ENCODE results near the gene IGFBP3. TPM values are rescaled to one million over a fixed set of nuclear protein-coding genes. Genes with fewer than 3 reads are reported as not detected.
"Not testable (repeated sequence)": the region's sequence is repeated elsewhere in the genome, so short reads cannot be mapped to it uniquely, and the experiment has no call there.

IGFBP3 gene
- total and polyA plus RNA-seq, 12 donors, result 32.1 to 183 (median 70.6) TPM

DNA sequence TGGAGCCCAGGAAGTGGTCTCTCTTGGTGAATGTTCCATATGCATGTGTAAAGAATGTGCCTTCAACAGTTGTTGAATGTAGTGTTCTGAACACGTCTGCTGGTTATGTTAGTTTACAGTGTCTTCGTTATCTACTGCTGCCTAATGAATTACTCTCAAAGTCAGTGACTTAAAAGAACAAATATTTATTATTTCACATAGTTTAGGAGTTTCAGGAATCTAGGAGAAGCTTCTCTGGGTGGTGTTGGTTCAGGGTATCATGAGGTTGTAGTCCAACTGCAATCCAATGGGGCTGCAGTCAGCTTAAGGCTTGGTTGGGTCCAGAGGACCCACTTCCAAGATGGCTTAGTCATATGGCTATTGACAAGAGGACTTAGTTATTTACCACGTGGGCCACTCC lies 36.6 kb upstream of the IGFBP3 start:
- TF ChIP-seq, protein P1, sequence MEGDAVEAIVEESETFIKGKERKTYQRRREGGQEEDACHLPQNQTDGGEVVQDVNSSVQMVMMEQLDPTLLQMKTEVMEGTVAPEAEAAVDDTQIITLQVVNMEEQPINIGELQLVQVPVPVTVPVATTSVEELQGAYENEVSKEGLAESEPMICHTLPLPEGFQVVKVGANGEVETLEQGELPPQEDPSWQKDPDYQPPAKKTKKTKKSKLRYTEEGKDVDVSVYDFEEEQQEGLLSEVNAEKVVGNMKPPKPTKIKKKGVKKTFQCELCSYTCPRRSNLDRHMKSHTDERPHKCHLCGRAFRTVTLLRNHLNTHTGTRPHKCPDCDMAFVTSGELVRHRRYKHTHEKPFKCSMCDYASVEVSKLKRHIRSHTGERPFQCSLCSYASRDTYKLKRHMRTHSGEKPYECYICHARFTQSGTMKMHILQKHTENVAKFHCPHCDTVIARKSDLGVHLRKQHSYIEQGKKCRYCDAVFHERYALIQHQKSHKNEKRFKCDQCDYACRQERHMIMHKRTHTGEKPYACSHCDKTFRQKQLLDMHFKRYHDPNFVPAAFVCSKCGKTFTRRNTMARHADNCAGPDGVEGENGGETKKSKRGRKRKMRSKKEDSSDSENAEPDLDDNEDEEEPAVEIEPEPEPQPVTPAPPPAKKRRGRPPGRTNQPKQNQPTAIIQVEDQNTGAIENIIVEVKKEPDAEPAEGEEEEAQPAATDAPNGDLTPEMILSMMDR (IDR thresholded peaks at IDR 0.05), result no peak
- H3K4me1 ChIP-seq, result no peaks in the 10 kb centered on the region
- peaks cover 0 to 34% (median 7%) of the 10 kb centered on the region in 11 donors for H3K9me3 ChIP-seq
- no peak overlapping the region for H3K27ac ChIP-seq
- no peak overlapping the region for H3K4me3 ChIP-seq
- H3K36me3 ChIP-seq, result no peaks in the 10 kb centered on the region
- 82 to 90% methylated on average over 3 of the region's 3 CpGs for WGBS, 2 donors
- H3K27me3 ChIP-seq, result no peaks in the 10 kb centered on the region
- intact Hi-C loops (cut with DNase I), result no loop called here
- DNase-seq, result no peak
- no peak for ATAC-seq

DNA sequence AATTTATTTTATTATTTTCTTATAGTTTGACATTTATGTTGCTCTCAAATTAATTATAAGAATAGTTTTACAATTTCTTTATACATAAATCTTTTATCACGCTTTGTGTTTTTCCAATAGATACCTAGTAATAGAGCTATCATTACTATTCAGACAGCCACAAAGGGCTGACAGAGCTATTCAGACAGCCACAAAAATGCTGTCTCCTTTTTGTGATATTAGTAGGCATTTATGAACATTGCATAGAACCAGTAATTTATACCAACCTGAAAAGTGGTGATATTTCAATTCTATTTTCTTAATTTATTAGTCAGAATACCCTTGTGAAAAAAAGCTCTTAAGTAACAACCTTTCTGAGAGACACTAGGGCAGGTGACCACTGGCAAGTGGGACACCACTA lies 34.2 kb upstream of the IGFBP3 start:
- 98% methylated on average over 1 of the region's 1 CpG for WGBS, 2 donors
- Histone ChIP-seq H3K36me3 (no peaks in the 10 kb centered on the region), H3K27me3 (no peaks in the 10 kb centered on the region), H3K4me1 (no peaks in the 10 kb centered on the region), H3K27ac (no peak overlapping the region), H3K9me3 (peaks cover 0 to 34% (median 7%) of the 10 kb centered on the region in 11 donors), H3K4me3 (no peak overlapping the region)
- intact Hi-C loops (cut with DNase I), result no loop called here
- TF ChIP-seq, protein P1 (IDR thresholded peaks at IDR 0.05), result no peak
- ATAC-seq (no peak), DNase-seq (no peak)

DNA sequence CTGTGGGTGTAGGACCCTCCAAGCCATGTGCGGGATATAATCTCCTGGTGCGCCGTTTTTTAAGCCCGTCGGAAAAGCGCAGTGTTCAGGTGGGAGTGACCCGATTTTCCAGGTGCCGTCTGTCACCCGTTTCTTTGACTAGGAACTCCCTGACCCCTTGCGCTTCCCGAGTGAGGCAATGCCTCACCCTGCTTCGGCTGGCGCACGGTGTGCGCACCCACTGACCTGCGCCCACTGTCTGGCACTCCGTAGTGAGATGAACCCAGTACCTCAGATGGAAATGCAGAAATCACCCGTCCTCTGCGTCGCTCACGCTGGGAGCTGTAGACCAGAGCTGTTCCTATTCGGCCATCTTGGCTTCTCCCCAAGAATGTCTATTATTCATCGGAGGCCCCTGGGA lies 32.0 kb upstream of the IGFBP3 start:
- peaks cover 0 to 34% (median 7%) of the 10 kb centered on the region in 11 donors for H3K9me3 ChIP-seq
- H3K36me3 ChIP-seq; H3K27ac ChIP-seq; H3K4me3 ChIP-seq; DNase-seq; ATAC-seq; intact Hi-C loops (cut with DNase I); H3K27me3 ChIP-seq; H3K4me1 ChIP-seq: not testable (repeated sequence)
- WGBS, 2 donors, result 94 to 98% methylated on average over 21 to 22 of the region's 23 CpGs

DNA sequence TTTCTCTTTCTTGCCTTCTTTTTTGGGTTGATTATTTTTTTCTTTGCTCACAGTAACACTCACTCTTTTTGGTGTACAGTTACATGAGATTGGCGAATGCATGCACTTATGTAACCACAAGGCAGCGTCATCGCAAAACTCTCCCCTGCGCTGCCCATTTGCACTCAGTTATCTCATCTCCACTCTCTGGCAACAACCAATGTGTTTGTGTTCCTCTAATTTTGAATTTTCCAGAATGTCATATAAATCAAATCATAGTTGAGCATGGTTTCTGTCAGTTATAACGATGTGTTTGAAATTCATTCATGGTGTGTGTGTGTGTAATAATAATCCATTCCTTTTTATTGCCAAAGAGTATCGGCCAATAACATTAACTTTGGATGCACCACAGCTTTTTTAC lies 23.0 kb upstream of the IGFBP3 start:
- Histone ChIP-seq H3K36me3 (no peaks in the 10 kb centered on the region), H3K27ac (no peak overlapping the region), H3K27me3 (no peaks in the 10 kb centered on the region), H3K9me3 (no peaks in the 10 kb centered on the region), H3K4me1 (no peaks in the 10 kb centered on the region), H3K4me3 (no peak overlapping the region)
- 95 to 97% methylated on average over 6 of the region's 6 CpGs for WGBS, 2 donors
- DNase-seq, result no peak
- TF ChIP-seq, protein P1 (IDR thresholded peaks at IDR 0.05), result no peak
- no peak for ATAC-seq
- intact Hi-C loops (cut with DNase I), result no loop called here

DNA sequence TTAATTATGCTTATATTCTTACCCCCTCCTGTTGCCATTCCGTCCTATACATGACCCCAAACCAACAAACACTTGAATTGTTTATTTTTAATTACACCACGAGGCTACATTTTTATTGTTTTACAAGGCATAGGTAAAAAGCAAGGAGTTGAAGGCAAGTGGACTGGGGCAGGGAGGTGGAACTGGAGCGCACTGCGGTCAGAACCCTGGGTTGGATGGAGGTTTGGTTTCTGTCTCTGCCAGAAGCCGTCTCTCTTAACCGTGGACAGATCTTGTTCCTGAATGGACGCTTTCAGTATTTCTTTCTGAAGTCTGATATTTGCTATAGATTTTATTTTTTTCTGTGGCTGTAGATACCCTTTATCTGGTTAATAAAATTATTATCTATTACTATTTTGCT lies 19.9 kb upstream of the IGFBP3 start:
- TF ChIP-seq, protein P1 (IDR thresholded peaks at IDR 0.05), result no peak
- ATAC-seq (no peak), DNase-seq (no peak)
- Histone ChIP-seq H3K27me3 (no peaks in the 10 kb centered on the region), H3K4me3 (peak overlapping the region in 1 of 10 donors; percentile 18), H3K36me3 (no peaks in the 10 kb centered on the region), H3K4me1 (no peaks in the 10 kb centered on the region), H3K27ac (no peak overlapping the region), H3K9me3 (no peaks in the 10 kb centered on the region)
- 69 to 75% methylated on average over 7 of the region's 7 CpGs for WGBS, 2 donors
- intact Hi-C loops (cut with DNase I), result no loop called here

DNA sequence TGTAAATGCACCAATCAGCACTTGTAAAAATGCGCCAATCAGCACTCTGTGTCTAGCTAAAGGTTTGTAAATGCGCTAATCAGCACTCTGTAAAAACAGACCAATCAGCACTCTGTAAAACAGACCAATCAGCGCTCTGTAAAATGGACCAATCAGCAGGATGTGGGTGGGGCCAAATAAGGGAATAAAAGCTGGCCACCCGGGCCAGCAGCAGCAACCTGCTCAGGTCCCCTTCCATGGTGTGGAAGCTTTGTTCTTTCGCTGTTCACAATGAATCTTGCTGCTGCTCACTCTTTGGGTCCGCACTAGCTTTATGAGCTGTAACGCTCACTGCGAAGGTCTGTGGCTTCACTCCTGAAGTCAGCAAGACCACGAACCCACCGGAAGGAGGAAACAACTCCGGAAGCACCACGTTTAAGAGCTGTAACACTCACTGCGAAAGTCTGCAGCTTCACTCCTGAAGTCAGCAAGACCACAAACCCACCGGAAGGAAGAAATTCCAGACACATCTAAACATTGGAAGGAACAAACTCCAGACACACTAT lies 19.2 kb upstream of the IGFBP3 start:
- H3K4me3 ChIP-seq, result peak overlapping the region in 1 of 10 donors; percentile 18
- WGBS, 2 donors, result 85 to 89% methylated on average over 14 of the region's 14 CpGs

More for the DNA sequence above, 19.2 kb upstream of the IGFBP3 start:
- H3K9me3 ChIP-seq; H3K27me3 ChIP-seq; ATAC-seq; H3K36me3 ChIP-seq; intact Hi-C loops (cut with DNase I); H3K4me1 ChIP-seq; DNase-seq; H3K27ac ChIP-seq: not testable (repeated sequence)
